HG02973 (cell line): Measurements from ENCODE around the gene DCUN1D1.

Experiments
- ATAC-seq: cut with Tn5 transposase; IDR thresholded peaks from one replicate; pipeline ENCODE4 v1.9.1; 2021; ENCODE audit warnings: moderate library complexity; ENCODE audit not compliant: unreplicated experiment

The DCUN1D1 gene

GRCh38 chr3:182937293-182938051, 42.9 kb downstream of the DCUN1D1 start:
- peak; percentile 84 for ATAC-seq

- no peak for ATAC-seq
Measured at GRCh38 chr3:182936918-182937285, 43.4 kb downstream of the DCUN1D1 start.

GRCh38 chr3:182936239-182936917, 44.0 kb downstream of the DCUN1D1 start:
- ATAC-seq = no peak

GRCh38 chr3:182935803-182936202, 44.5 kb downstream of the DCUN1D1 start:
- ATAC-seq = no peak

GRCh38 chr3:182925944-182926337, 54.4 kb downstream of the DCUN1D1 start:
- peak; percentile 7 for ATAC-seq

GRCh38 chr3:182925330-182925943, 54.9 kb downstream of the DCUN1D1 start:
- peak; percentile 98 for ATAC-seq

GRCh38 chr3:182921665-182922355, 58.5 kb downstream of the DCUN1D1 start:
- no peak for ATAC-seq

GRCh38 chr3:182920515-182921084, 59.7 kb downstream of the DCUN1D1 start:
- no peak for ATAC-seq

- no peak for ATAC-seq
Measured at GRCh38 chr3:182919866-182920357, 60.4 kb downstream of the DCUN1D1 start.

- ATAC-seq = no peak
Measured at GRCh38 chr3:182917134-182917533, 63.2 kb downstream of the DCUN1D1 start.

- peak; percentile 38 for ATAC-seq
Measured at GRCh38 chr3:182914341-182914740, 66.0 kb downstream of the DCUN1D1 start.

GRCh38 chr3:182913889-182914288, 66.4 kb downstream of the DCUN1D1 start:
- peak; percentile 82 for ATAC-seq

GRCh38 chr3:182912474-182912873, 67.9 kb downstream of the DCUN1D1 start:
- no peak for ATAC-seq

- no peak for ATAC-seq
Measured at GRCh38 chr3:182911782-182912111, 68.6 kb downstream of the DCUN1D1 start.

GRCh38 chr3:182910936-182911781, 69.2 kb downstream of the DCUN1D1 start:
- no peak for ATAC-seq

- ATAC-seq = no peak
Measured at GRCh38 chr3:182909318-182910040, 70.9 kb downstream of the DCUN1D1 start.

GRCh38 chr3:182908471-182908870, 71.9 kb downstream of the DCUN1D1 start:
- ATAC-seq = no peak

- ATAC-seq = no peak
Measured at GRCh38 chr3:182906036-182906435, 74.3 kb downstream of the DCUN1D1 start.

- no peak for ATAC-seq
Measured at GRCh38 chr3:182905623-182906022, 74.7 kb downstream of the DCUN1D1 start.
